ENCODE data around the gene ITGAD.

The ITGAD gene

GRCh38 chr16:31361201-31362110 lies 31.7 kb upstream of the ITGAD start (continued):
- no peak for TF ChIP-seq PATZ1 (CRISPR knock-in tag; IDR thresholded peaks at IDR 0.05; ENCODE audit: borderline replicate concordance)
- TF ChIP-seq SNAI2 (CRISPR knock-in tag; IDR thresholded peaks at IDR 0.05): no peak
- TF ChIP-seq ARNTL (CRISPR knock-in tag; IDR thresholded peaks at IDR 0.05; ENCODE audit: borderline replicate concordance, low read depth): no peak

GRCh38 chr16:31362476-31363405 lies 30.4 kb upstream of the ITGAD start:
- no peak for ATAC-seq
- TF ChIP-seq TOX (CRISPR knock-in tag; IDR thresholded peaks at IDR 0.05; ENCODE audit: borderline replicate concordance): no peak
- no peak for TF ChIP-seq ZNF8 (CRISPR knock-in tag; IDR thresholded peaks at IDR 0.05)
- no peak for TF ChIP-seq GLIS3 (CRISPR knock-in tag; IDR thresholded peaks at IDR 0.05)
- TF ChIP-seq TSHZ2 (CRISPR knock-in tag; IDR thresholded peaks at IDR 0.05): no peak
- no peak for TF ChIP-seq RARB (CRISPR knock-in tag; IDR thresholded peaks at IDR 0.05)
- TF ChIP-seq ZC3H10 (CRISPR knock-in tag; IDR thresholded peaks at IDR 0.05): no peak
- no peak for TF ChIP-seq CREB5 (CRISPR knock-in tag; IDR thresholded peaks at IDR 0.05; ENCODE audit: low read depth)
- TF ChIP-seq ARNTL (CRISPR knock-in tag; IDR thresholded peaks at IDR 0.05; ENCODE audit: borderline replicate concordance, low read depth): no peak

GRCh38 chr16:31363721-31364120 lies 29.4 kb upstream of the ITGAD start:
- TF ChIP-seq ZFP3 (CRISPR knock-in tag; IDR thresholded peaks at IDR 0.05) (no peak), ISL1 (CRISPR knock-in tag; IDR thresholded peaks at IDR 0.05) (no peak), CSDC2 (CRISPR knock-in tag; IDR thresholded peaks at IDR 0.05) (no peak), ZC3H10 (CRISPR knock-in tag; IDR thresholded peaks at IDR 0.05) (no peak), TOX (CRISPR knock-in tag; IDR thresholded peaks at IDR 0.05; ENCODE audit: borderline replicate concordance) (no peak), ESRRG (CRISPR knock-in tag; IDR thresholded peaks at IDR 0.05) (no peak)
- ATAC-seq: no peak

GRCh38 chr16:31364421-31364820 lies 28.7 kb upstream of the ITGAD start:
- ATAC-seq: no peak
- TF ChIP-seq ARNTL (CRISPR knock-in tag; IDR thresholded peaks at IDR 0.05; ENCODE audit: borderline replicate concordance, low read depth) (no peak), ZFP3 (CRISPR knock-in tag; IDR thresholded peaks at IDR 0.05) (no peak), TCF4 (CRISPR knock-in tag; IDR thresholded peaks at IDR 0.05; ENCODE audit: borderline replicate concordance) (no peak), OSR1 (CRISPR knock-in tag; IDR thresholded peaks at IDR 0.05) (no peak)

GRCh38 chr16:31365131-31365865 lies 27.8 kb upstream of the ITGAD start:
- ATAC-seq: no peak
- TF ChIP-seq ESRRG (CRISPR knock-in tag; IDR thresholded peaks at IDR 0.05) (no peak), TOX (CRISPR knock-in tag; IDR thresholded peaks at IDR 0.05; ENCODE audit: borderline replicate concordance) (no peak), PPARA (CRISPR knock-in tag; IDR thresholded peaks at IDR 0.05; ENCODE audit: borderline replicate concordance) (no peak), ISL1 (CRISPR knock-in tag; IDR thresholded peaks at IDR 0.05) (no peak), RARB (CRISPR knock-in tag; IDR thresholded peaks at IDR 0.05) (no peak), TCF4 (CRISPR knock-in tag; IDR thresholded peaks at IDR 0.05; ENCODE audit: borderline replicate concordance) (no peak), ZNF70 (CRISPR knock-in tag; IDR thresholded peaks at IDR 0.05) (no peak), CSRNP3 (CRISPR knock-in tag; IDR thresholded peaks at IDR 0.05) (no peak), ZNF8 (CRISPR knock-in tag; IDR thresholded peaks at IDR 0.05) (no peak), ZFP30 (CRISPR knock-in tag; IDR thresholded peaks at IDR 0.05) (no peak), ZNF565 (CRISPR knock-in tag; conservative IDR thresholded peaks at IDR 0.05; ENCODE audit: low read depth) (no peak), PATZ1 (CRISPR knock-in tag; IDR thresholded peaks at IDR 0.05; ENCODE audit: borderline replicate concordance) (no peak)
